Panc1 (cell line): ENCODE measurements around the gene TRIM31. TPM values are rescaled to one million over a fixed set of nuclear protein-coding genes. Genes with fewer than 3 reads are reported as not detected.

Source experiments
- ATAC-seq: fragments of 200-7000 bp; cut with Tn5 transposase; 2 replicates; pipeline ENCODE4 v1.9.1; 2020; ENCODE audit warnings: mild to moderate bottlenecking, moderate library complexity
- BruUV-seq: library from RNA; stranded (reverse); fragments of 400-500 nt; replicated peaks from 2 replicates; lab custom pipeline; 2021; lab: Mats Ljungman, UMichigan
- CTCF ChIA-PET: fragments of 300-600 bp; sonication (Branson Sonifier 250); formaldehyde crosslinking; loops from one replicate; lab custom pipeline; 2022; ENCODE audit warnings: antibody characterized with exemption; lab: Charles Lee
- POLR2A ChIA-PET: fragments of 300-600 bp; sonication (Branson Sonifier 250); formaldehyde crosslinking; loops from one replicate; lab custom pipeline; 2022; ENCODE audit warnings: antibody characterized with exemption; lab: Charles Lee
- DNase-seq: peaks from one replicate; pipeline ENCODE4 v3.0.0-alpha.2; 2010; ENCODE audit warnings: low read depth, low spot score
- H3K27ac ChIP-seq: 2 replicates; pipeline ENCODE4 v1.5.1; 2011; ENCODE audit warnings: mild to moderate bottlenecking, low read length, inconsistent platforms
- H3K27me3 ChIP-seq: fragments of 200-500 bp; sonication (Bioruptor generic); 2 replicates; pipeline ENCODE4 v1.6.0; 2014; ENCODE audit warnings: low read length, inconsistent platforms; ENCODE audit not compliant: control insufficient read depth, insufficient read depth
- H3K36me3 ChIP-seq: fragments of 200-500 bp; sonication (Bioruptor generic); 2 replicates; pipeline ENCODE4 v1.5.1; 2014; ENCODE audit warnings: inconsistent platforms, mild to moderate bottlenecking, low read length, moderate library complexity; ENCODE audit not compliant: control insufficient read depth, insufficient read depth
- H3K4me1 ChIP-seq: 2 replicates; pipeline ENCODE4 v1.5.1; 2011; ENCODE audit warnings: inconsistent platforms, mild to moderate bottlenecking, low read length, moderate library complexity; ENCODE audit not compliant: control insufficient read depth, insufficient read depth
- H3K4me3 ChIP-seq, 2 experiments: 2 replicates each; pipeline ENCODE4 v1.5.1; 2011 to 2012; ENCODE audit warnings: low read depth in 2 of 2, low read length in 2 of 2, mild to moderate bottlenecking in 2 of 2, inconsistent platforms in 1 of 2, moderate library complexity in 1 of 2
- H3K9me3 ChIP-seq: fragments of 200-500 bp; sonication (Bioruptor generic); 2 replicates; pipeline ENCODE4 v1.5.1; 2014; ENCODE audit warnings: low read depth, mild to moderate bottlenecking, inconsistent platforms, low read length, moderate library complexity; ENCODE audit not compliant: control insufficient read depth, insufficient read depth
- POLR2AphosphoS5 ChIP-seq: IDR thresholded peaks from 2 replicates; pipeline ENCODE4 v1.6.1; 2012; ENCODE audit warnings: mild to moderate bottlenecking, low read depth, low read length, moderate library complexity
- REST ChIP-seq, 2 experiments: IDR thresholded peaks; 2 replicates each; pipeline ENCODE4 v1.6.1; 2011 to 2012; ENCODE audit warnings: low read depth in 2 of 2, control low read depth in 1 of 2, low read length in 1 of 2, mild to moderate bottlenecking in 1 of 2, moderate library complexity in 1 of 2; ENCODE audit not compliant: insufficient read depth in 1 of 2
- SIN3A ChIP-seq: IDR thresholded peaks from 2 replicates; pipeline ENCODE4 v1.6.1; 2012; ENCODE audit warnings: low read depth, mild to moderate bottlenecking, low read length, moderate library complexity, borderline replicate concordance; ENCODE audit not compliant: insufficient read depth
- TCF7L2 ChIP-seq: IDR thresholded peaks from 2 replicates; pipeline ENCODE4 v1.6.1; 2011; ENCODE audit warnings: mild to moderate bottlenecking, low read depth, low read length, inconsistent platforms
- in situ Hi-C: cut with HindIII; loops from 2 replicates; pipeline ENCODE4 v1.10.0; 2016; ENCODE audit warnings: low sequenced_read_pairs, low pct_unique_long_range_greater_than_20kb
- intact Hi-C: fragments of 100-400 bp; cut with micrococcal nuclease; formaldehyde crosslinking; loops from one replicate; pipeline ENCODE4 v1.10.0; 2022; ENCODE audit not compliant: unreplicated experiment
- total RNA-seq: library from RNA; stranded (reverse); gene quantifications from one replicate; pipeline ENCODE4 v1.2.1, GENCODE V29; 2021; ENCODE audit not compliant: unreplicated experiment
- TF ChIP-seq, protein P1 (sequence below): fragments of 450-650 bp; IDR thresholded peaks from 2 replicates; pipeline ENCODE4 v1.5.1; 2017; ENCODE audit warnings: mild to moderate bottlenecking

The TRIM31 gene
- total RNA-seq, 1 experiment from 2014 or later: not detected

GRCh38 chr6:30149234-30149633, 36.3 kb upstream of the TRIM31 start:
- BruUV-seq: no TSS peak
- Histone ChIP-seq H3K36me3 (no peaks in the 10 kb centered on the region), H3K27me3 (peaks cover 2% of the 10 kb centered on the region), H3K27ac (no peak overlapping the region), H3K9me3 (no peaks in the 10 kb centered on the region), H3K4me1 (no peaks in the 10 kb centered on the region), H3K4me3 (no peak overlapping the region)
- in situ Hi-C loops: no loop called here
- ChIA-PET POLR2A (no interaction called here), CTCF (no interaction called here)
- no peak for DNase-seq
- intact Hi-C loops: no loop called here
- no peak for TF ChIP-seq POLR2AphosphoS5
- no peak for TF ChIP-seq SIN3A
- no peak for TF ChIP-seq TCF7L2
- TF ChIP-seq, protein P1, sequence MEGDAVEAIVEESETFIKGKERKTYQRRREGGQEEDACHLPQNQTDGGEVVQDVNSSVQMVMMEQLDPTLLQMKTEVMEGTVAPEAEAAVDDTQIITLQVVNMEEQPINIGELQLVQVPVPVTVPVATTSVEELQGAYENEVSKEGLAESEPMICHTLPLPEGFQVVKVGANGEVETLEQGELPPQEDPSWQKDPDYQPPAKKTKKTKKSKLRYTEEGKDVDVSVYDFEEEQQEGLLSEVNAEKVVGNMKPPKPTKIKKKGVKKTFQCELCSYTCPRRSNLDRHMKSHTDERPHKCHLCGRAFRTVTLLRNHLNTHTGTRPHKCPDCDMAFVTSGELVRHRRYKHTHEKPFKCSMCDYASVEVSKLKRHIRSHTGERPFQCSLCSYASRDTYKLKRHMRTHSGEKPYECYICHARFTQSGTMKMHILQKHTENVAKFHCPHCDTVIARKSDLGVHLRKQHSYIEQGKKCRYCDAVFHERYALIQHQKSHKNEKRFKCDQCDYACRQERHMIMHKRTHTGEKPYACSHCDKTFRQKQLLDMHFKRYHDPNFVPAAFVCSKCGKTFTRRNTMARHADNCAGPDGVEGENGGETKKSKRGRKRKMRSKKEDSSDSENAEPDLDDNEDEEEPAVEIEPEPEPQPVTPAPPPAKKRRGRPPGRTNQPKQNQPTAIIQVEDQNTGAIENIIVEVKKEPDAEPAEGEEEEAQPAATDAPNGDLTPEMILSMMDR: no peak; the same call in 1 of the 2 replicates
- TF ChIP-seq REST (IDR thresholded peaks at IDR 0.05; ENCODE audit: insufficient read depth in 1 of 2, low read depth in 2 of 2, low read length in 1 of 2): no peak
- no peak for ATAC-seq

GRCh38 chr6:30147096-30147495, 34.2 kb upstream of the TRIM31 start:
- Histone ChIP-seq H3K27me3 (peaks cover 8% of the 10 kb centered on the region), H3K36me3 (no peaks in the 10 kb centered on the region), H3K4me1 (no peaks in the 10 kb centered on the region), H3K27ac (no peak overlapping the region), H3K4me3 (no peak overlapping the region), H3K9me3 (no peaks in the 10 kb centered on the region)
- TF ChIP-seq, protein P1: no peak
- TF ChIP-seq SIN3A: no peak
- no peak for TF ChIP-seq TCF7L2
- intact Hi-C loops (no loop called here), in situ Hi-C loops (no loop called here)
- ChIA-PET POLR2A (no interaction called here), CTCF (interaction anchor here (0.6 kb wide), 1 partner anchor 529 kb away, joined by 3 read pairs; no protein-coding TSS in a partner anchor)
- no peak for ATAC-seq
- BruUV-seq: no TSS peak
- no peak for DNase-seq
